ENCODE data around the gene PTCHD4. TPM values are rescaled to one million over a fixed set of nuclear protein-coding genes. Genes with fewer than 3 reads are reported as not detected.

PTCHD4 gene
- total and polyA plus RNA-seq, 2 of the 13 experiments (the other 11 are each of a cell fraction or from before 2014, with no cell fraction given) = 28.4 to 32.9 TPM

DNA sequence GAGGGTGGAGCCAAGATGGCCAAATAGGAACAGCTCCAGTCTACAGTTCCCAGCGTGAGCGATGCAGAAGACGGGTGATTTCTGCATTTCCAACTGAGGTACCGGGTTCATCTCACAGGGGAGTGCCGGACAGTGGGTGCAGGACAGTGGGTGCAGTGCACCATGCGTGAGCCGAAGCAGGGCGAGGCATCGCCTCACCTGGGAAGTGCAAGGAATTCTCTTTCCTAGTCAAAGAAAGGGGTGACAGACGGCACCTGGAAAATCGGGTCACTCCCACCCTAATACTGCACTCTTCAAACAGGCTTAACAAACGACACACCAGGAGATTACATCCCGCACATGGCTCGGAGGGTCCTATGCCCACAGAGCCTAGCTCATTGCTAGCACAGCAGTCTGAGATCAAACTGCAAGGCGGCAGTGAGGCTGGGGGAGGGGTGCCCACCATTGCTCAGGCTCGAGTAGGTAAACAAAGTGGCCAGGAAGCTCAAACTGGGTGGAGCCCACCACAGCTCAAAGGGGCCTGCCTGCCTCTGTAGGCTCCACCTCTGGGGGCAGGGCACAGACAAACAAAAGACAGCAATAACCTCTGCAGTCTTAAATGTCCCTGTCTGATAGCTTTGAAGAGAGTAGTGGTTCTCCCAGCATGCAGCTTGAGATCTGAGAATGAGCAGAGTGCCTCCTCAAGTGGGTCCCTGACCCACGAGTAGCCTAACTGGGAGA is 8.4 kb downstream of the PTCHD4 start (continued):
- peak; percentile 50; the same call in 1 of the 2 replicates for TF ChIP-seq IRF9 (CRISPR knock-in tag; IDR thresholded peaks at IDR 0.05; ENCODE audit: borderline replicate concordance)
- TF ChIP-seq ZNF710 (CRISPR knock-in tag; IDR thresholded peaks at IDR 0.05; ENCODE audit: borderline replicate concordance) = peak; percentile 76; the same call in 1 of the 2 replicates
- peak; percentile 56; the same call in 1 of the 2 replicates for TF ChIP-seq MEF2D (CRISPR knock-in tag; IDR thresholded peaks at IDR 0.05)
- TF ChIP-seq FOXO1 (CRISPR knock-in tag; IDR thresholded peaks at IDR 0.05) = peak; percentile 89
- TF ChIP-seq RARA (CRISPR knock-in tag; IDR thresholded peaks at IDR 0.05) = peak; percentile 21; the same call in 1 of the 2 replicates
- TF ChIP-seq ZNF772 (CRISPR knock-in tag; IDR thresholded peaks at IDR 0.05) = peak; percentile 39; the same call in 1 of the 2 replicates
- TF ChIP-seq, protein P1, sequence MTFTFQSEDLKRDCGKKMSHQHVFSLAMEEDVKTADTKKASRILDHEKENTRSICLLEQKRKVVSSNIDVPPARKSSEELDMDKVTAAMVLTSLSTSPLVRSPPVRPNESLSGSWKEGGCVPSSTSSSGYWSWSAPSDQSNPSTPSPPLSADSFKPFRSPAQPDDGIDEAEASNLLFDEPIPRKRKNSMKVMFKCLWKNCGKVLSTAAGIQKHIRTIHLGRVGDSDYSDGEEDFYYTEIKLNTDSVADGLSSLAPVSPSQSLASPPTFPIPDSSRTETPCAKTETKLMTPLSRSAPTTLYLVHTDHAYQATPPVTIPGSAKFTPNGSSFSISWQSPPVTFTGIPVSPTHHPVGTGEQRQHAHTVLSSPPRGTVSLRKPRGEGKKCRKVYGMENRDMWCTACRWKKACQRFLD (CRISPR knock-in tag; IDR thresholded peaks at IDR 0.05; ENCODE audit: borderline replicate concordance) = 0 out of 2 replicates have a peak, but pooled peaks have one; percentile 33
- TF ChIP-seq RCOR2 (CRISPR knock-in tag; IDR thresholded peaks at IDR 0.05) = peak; percentile 71; the same call in 1 of the 2 replicates
- TF ChIP-seq TFDP1 (CRISPR knock-in tag; IDR thresholded peaks at IDR 0.05; ENCODE audit: borderline replicate concordance) = peak; percentile 45; the same call in 1 of the 2 replicates
- TF ChIP-seq, protein P2, sequence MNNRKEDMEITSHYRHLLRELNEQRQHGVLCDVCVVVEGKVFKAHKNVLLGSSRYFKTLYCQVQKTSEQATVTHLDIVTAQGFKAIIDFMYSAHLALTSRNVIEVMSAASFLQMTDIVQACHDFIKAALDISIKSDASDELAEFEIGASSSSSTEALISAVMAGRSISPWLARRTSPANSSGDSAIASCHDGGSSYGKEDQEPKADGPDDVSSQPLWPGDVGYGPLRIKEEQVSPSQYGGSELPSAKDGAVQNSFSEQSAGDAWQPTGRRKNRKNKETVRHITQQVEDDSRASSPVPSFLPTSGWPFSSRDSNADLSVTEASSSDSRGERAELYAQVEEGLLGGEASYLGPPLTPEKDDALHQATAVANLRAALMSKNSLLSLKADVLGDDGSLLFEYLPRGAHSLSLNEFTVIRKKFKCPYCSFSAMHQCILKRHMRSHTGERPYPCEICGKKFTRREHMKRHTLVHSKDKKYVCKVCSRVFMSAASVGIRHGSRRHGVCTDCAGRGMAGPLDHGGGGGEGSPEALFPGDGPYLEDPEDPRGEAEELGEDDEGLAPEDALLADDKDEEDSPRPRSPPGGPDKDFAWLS (CRISPR knock-in tag; IDR thresholded peaks at IDR 0.05; ENCODE audit: borderline replicate concordance) = 0 out of 2 replicates have a peak, but pooled peaks have one; percentile 62
- TF ChIP-seq NFKBIZ (CRISPR knock-in tag; IDR thresholded peaks at IDR 0.05) = 0 out of 2 replicates have a peak, but pooled peaks have one; percentile 34
- peak; percentile 75; the same call in 1 of the 2 replicates for TF ChIP-seq AHDC1 (CRISPR knock-in tag; IDR thresholded peaks at IDR 0.05; ENCODE audit: borderline replicate concordance)
- 0 out of 2 replicates have a peak, but pooled peaks have one; percentile 55 for TF ChIP-seq ZNF747 (CRISPR knock-in tag; IDR thresholded peaks at IDR 0.05; ENCODE audit: borderline replicate concordance)
- peak; percentile 86 for TF ChIP-seq GATAD2A (CRISPR knock-in tag; IDR thresholded peaks at IDR 0.05)

All from HepG2 (cell line).